Measurements from ENCODE around the gene IFIT3.

Gene IFIT3

DNA sequence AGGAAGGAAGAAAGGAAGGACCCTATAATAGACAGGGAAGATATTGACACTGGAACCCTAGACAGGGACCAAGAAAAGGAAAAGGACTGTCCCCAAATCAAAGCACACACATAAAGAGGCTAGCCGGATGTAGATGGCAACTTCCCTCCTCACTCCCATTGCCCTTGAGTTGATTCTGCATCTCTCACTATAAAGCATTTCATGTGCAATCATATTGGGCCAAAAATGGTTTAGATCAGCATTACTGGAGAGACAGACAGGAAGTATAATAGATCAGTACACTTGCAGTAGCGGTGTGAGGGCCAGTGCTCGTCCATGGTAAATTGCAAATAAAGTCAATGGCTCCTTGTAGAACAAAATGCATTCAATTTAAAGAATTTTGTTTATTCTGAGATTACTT is 8.4 kb downstream of the IFIT3 start:
- DNase-seq (ENCODE audit: low read depth) = no peak

DNA sequence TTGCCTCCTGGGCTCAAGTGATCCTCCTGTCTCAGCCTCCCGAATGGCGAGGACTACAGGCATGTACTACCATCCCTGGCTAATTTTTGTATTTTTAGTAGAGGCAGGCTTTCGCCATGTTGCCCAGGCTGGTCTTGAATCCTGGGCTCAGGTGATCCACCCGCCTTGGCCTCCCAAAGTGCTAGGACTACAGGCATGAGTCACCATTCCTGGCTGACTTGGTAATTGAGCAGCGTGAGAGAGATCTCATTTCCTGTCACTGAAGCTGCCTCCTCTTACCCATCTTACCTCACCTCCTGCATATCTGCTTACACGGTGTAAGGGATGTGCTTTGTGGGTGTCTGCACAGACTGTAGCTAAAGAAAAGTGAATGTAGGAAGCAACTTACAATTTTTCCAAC is 9.7 kb downstream of the IFIT3 start:
- peak; percentile 76 for DNase-seq (ENCODE audit: low read depth)

GRCh38 chr10:89338713-89339112 is 10.9 kb downstream of the IFIT3 start:
- no peak for DNase-seq (ENCODE audit: low read depth)

DNA sequence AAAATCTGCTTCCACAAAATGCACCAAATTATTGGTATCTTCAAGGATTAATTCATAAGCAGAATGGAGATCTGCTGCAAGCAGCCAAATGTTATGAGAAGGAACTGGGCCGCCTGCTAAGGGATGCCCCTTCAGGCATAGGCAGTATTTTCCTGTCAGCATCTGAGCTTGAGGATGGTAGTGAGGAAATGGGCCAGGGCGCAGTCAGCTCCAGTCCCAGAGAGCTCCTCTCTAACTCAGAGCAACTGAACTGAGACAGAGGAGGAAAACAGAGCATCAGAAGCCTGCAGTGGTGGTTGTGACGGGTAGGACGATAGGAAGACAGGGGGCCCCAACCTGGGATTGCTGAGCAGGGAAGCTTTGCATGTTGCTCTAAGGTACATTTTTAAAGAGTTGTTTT is 12.1 kb downstream of the IFIT3 start:
- no peak for DNase-seq (ENCODE audit: low read depth)

DNA sequence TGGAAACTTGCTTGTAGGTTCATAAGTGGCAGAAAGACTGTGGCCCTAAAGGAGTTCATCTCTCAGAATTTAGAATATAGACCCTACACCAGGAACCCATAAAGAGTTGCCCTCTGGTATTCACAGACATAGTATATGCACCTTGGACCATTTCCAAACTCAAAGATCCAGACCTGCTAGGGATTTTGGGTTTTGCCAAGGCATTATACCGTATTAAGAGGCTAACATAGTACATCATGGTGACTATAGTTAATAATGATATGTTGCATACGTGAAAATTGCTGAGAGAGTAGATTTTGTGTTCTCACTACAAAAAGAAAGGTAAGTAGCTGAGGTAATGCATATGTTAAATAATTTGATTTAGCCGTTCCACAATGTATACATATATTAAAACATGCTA is 13.9 kb downstream of the IFIT3 start:
- DNase-seq (ENCODE audit: low read depth) = no peak

DNA sequence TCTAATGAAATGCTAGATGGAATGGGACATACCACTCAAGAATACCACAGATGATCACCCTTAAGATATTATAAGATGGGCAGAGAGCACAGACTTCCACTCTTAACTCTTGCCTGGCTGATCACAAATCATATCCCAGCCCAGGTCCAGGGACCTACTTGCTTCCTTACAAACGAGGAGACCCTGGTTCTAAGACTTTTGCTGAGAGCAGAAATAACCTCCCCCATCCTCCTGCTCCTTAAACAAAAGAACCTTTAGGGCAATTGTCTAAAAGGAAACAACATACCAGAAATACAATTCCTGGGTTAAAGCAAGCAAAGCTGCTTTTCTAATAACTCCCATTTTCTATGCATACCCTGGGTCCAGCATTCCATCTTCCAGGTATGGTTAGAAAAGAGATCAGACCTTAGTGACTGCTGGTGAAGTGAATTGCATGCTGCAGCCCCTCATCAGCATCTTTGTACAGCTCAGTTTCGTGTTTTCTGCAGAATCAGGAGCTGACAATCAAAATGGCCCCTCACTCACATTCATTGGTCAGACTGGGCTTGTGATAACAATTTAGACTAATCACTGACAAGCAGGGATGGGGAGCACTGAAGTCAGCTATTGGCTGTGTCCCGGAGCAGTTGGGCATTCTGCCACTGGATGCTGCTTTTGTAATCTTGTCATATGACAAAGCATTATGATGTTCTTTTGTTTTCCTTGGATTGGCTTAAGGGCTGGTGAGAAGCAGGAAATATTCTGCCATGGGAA is 14.6 kb downstream of the IFIT3 start:
- peak; percentile 86 for DNase-seq (ENCODE audit: low read depth)

DNA sequence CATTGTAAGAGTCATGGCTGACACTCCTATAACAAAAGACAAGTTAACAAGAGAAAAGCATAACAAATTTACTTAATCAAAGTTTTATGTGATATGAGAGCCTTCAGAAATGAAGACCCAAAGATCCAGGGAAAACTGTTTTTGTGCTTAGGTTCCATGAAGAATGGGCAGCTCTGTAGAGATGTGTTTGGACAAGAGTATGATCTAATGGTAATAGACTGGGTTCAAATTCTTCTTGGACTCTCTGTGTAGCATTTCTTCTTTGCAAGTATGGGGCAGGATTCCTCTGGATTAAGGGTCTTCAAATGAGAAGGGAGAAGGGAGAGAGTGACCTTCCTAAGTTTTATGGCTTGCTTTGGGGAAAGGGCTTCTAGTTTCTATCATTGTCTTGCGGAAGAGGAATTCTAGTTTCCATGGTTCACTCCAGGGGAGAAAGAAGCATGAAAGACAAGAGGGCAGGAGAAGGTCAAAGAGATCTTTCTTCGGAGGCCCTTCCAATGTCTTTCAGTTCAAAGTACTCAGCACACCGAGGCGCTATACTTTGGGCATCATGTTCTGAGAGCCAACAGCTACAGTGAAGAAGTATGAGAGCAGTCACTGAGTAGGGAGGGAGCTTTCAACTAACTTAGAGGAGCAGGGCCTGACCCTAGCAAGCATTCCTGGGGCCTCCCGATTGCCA is 15.4 kb downstream of the IFIT3 start:
- no peak for DNase-seq (ENCODE audit: low read depth)

DNA sequence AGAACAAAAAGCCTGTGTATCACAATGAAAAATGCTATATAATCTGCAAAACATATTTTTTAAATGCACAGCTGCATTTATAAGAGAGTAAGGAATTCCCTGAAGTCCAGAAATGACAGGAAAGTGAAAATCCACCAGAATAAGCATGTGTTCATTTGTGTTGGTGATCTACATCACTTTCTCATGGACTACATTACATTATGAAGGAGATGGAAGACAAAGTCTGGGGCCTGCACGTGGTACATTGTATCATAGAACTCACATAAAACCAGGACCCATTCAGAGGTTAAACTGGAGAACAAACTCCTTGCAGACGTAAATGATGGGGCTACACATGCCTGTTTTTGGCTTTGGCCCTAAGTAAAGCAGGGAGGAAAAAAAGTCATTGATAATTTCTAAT is 16.4 kb downstream of the IFIT3 start:
- DNase-seq (ENCODE audit: low read depth) = no peak

DNA sequence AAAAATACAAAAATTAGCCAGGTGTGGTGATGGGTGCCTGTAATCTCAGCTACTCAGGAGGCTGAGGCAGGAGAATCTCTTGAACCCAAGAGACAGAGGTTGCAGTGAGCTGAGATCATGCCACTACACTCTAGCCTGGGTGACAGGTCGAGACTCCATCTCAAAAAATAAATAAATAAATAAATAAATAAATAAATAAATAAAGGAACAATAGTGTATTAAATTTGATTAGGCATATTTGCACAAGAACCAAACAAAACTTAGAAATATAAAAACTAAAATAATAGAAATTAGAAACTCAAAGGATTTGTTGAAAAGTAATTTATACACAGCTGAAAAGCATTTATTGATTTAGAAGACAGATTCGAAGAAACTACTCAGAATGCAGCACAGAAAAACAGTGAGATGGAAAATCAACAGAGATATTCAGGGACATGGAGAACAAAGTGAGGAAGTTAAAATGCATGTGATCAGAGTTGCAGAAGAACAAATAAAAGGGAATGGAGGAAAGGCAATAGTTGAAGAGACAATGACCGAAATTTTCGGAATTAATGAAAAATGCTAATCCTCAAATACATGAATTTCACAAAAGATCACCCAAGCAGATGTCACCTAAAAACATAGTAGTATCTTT is 17.7 kb downstream of the IFIT3 start:
- DNase-seq (ENCODE audit: low read depth) = no peak

GRCh38 chr10:89346405-89347254 is 18.8 kb downstream of the IFIT3 start:
- peak; percentile 85 for DNase-seq (ENCODE audit: low read depth)

- DNase-seq (ENCODE audit: low read depth) = no peak
Measured at GRCh38 chr10:89347701-89348457, 20.1 kb downstream of the IFIT3 start.

DNA sequence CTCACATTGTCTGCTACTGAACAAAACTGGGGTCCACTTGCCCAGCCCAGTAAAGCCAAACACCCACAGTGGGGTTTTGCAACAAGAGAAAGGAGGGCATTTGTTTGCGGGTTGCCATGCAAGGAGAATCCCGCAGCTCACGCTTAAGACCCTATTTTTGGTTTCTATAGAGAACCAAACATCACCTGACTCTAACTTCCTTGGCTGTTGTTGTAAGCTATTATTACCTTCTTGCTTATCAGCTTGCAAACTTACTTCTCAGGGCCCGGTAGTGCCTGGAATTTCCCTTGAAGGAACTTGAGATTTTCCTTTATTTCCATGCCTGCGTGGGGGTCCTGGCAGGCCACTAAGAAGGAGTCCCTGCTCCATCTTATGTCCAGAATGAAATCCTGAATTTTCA is 20.7 kb downstream of the IFIT3 start:
- DNase-seq (ENCODE audit: low read depth) = no peak

GRCh38 chr10:89348975-89349374 is 21.2 kb downstream of the IFIT3 start:
- DNase-seq (ENCODE audit: low read depth) = no peak

GRCh38 chr10:89350631-89351315 is 23.0 kb downstream of the IFIT3 start:
- peak; percentile 68 for DNase-seq (ENCODE audit: low read depth)

DNA sequence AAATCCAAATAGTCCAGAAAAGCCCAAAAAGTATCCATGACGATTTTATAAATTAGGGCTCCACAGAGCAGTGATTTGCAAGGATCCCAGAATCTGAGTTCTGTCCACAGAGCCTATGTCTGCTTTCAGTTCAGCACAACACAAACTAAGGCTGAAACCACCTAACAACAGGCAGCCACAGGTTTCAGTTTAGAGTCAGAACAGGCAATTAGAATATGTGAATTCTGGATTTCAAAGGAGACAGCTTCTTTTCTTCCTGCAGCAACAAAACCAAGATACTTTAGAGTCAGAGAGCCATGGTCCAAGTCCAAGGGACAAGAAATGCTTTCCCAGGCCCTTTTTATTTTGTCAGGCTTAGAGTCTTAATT is 23.6 kb downstream of the IFIT3 start:
- DNase-seq (ENCODE audit: low read depth) = peak; percentile 51

DNA sequence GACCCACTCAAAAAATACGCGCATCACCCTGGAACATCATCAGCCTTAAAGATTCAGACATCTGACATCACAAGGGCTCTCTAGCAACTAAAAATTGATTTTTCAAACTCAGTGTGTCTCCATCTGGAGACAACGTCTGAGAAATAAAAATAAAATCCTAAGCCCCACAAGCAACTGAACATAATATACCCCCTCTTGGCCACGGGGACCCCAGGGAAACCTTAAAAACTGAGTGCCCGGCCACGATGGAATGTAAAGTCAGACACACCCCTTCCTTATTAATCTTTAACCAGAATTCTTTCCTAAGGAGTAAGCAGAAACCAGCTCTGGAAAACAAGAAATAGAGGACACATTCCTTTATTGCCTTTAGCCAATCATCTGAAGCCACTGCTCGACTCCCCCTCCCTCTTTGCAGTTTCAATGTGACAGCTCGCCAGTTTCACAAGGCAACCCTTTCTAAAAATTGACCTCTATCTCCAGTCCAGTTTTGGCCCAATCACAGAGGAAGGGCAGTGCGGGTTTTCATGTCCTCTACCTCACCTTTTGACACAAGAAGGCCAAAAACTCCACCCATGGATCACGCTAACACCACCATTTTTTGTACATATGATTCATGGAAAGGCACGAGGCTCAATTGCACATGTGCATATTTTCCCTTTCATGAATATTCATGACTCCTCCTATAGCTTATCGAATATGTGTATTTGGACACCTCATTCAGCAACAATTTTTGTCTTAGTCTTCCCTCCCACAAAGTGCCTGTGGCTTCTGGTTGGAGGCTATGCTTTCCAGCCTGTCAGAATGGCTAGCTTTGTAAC is 24.2 kb downstream of the IFIT3 start:
- DNase-seq (ENCODE audit: low read depth) = peak; percentile 97

DNA sequence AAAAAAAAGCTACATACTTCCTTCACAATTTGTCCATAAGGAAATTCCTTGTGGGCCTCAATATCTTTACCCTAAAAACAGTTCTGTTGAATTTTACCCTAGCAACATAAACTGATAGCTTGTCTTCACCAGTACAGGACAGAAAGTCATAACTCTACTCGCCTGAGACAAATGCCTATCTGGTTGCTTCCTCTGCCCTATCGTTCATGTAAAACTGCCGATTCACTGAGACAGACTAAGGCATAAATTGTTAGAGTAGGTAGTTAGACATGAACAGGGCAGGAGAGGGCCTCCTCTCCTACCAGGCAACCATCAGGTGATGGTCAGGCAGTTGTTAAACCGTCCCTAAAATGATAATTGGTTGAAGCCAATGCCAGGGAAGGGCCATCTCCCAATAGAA is 25.0 kb downstream of the IFIT3 start:
- no peak for DNase-seq (ENCODE audit: low read depth)

DNA sequence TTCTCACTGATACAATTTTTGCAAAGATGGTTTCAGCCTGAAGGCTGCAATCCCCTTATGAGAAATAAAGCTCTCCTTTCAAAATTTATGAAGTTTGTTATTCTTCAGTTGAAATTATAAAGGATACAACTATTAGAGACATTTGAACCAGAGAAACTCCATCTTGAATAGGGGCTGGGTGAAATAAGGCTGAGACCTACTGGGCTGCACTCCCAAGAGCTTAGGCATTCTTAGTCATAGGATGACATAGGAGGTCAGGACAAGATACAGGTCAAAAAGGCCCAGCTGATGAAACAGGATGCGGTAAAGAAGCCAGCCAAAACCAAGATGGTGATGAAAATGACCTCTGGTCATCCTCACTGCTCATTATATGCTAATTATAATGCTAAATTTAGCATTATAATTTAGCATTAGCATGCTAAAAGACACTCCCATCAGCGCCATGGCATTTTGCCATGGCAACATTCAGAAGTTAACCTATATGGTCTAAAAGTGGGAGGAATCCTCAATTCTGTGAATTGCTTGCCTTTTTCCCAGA is 27.7 kb downstream of the IFIT3 start:
- DNase-seq (ENCODE audit: low read depth) = peak; percentile 78

DNA sequence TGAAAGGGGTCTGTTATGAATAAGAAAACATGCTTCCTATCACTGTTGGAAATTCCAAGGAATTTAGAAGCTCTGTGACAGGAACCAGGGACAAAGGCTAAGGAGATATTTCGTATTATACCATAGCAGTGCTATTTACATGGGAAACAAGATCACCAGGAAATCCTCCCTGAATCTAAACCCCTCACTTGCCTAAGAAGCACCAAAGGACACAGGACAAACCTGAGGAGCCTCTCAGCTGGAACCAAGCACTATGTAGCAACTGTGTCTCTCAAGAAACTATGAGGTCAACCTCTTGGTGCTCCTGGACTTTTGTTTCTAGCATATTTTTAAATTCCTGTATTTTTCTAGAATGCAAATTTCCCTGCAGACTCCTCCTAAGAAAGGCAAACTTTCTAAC is 29.3 kb downstream of the IFIT3 start:
- no peak for DNase-seq (ENCODE audit: low read depth)

DNA sequence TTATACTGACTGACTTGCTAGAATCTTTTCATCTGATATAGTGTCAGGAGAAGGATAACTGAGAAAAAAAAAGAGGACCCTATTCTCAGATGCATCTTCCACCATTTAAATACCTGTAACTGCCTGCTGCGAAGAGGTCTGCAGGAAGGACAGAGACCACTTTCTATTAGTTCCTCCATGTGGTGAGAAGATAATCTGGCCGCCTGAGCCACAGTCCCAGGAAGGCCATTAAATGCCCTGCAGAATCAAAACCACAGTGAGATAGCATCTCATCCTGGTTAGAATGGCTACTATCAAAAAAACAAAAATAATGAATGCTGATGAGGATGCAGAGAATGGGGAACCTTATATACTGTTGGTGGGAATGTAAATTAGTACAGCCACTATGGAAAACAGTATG is 30.2 kb downstream of the IFIT3 start:
- no peak for DNase-seq (ENCODE audit: low read depth)
